Hepatocyte (in vitro differentiated cells): ENCODE results near the gene RXRA. TPM values are rescaled to one million over a fixed set of nuclear protein-coding genes. Genes with fewer than 3 reads are reported as not detected.

ENCODE experiments used
- DNase-seq: peaks from one replicate; pipeline ENCODE4 v3.0.0-alpha.2; 2016; ENCODE audit warnings: low spot score
- H2AFZ ChIP-seq: fragments of 200-600 bp; sonication (generic); 2 replicates; pipeline ENCODE4 v1.6.0; 2016; ENCODE audit warnings: antibody characterized with exemption, mild to moderate bottlenecking
- H3K27ac ChIP-seq: fragments of 200-600 bp; sonication (generic); 2 replicates; pipeline ENCODE4 v1.5.1; 2016; ENCODE audit warnings: mild to moderate bottlenecking
- H3K27me3 ChIP-seq: fragments of 200-600 bp; sonication (generic); 2 replicates; pipeline ENCODE4 v1.6.1; 2016
- H3K36me3 ChIP-seq: fragments of 200-600 bp; sonication (generic); replicated peaks from 2 replicates; pipeline ENCODE4 v1.5.1; 2016; ENCODE audit warnings: low read depth; ENCODE audit not compliant: insufficient read depth
- H3K4me1 ChIP-seq: fragments of 200-600 bp; sonication (generic); 2 replicates; pipeline ENCODE4 v1.5.1; 2016; ENCODE audit warnings: mild to moderate bottlenecking, moderate library complexity; ENCODE audit not compliant: insufficient read depth
- H3K4me2 ChIP-seq: fragments of 200-600 bp; sonication (generic); 2 replicates; pipeline ENCODE4 v1.6.0; 2016
- H3K4me3 ChIP-seq: fragments of 200-600 bp; sonication (generic); 2 replicates; pipeline ENCODE4 v1.5.1; 2016; ENCODE audit warnings: mild to moderate bottlenecking
- H3K79me2 ChIP-seq: fragments of 200-600 bp; sonication (generic); 2 replicates; pipeline ENCODE4 v1.6.0; 2017; ENCODE audit warnings: mild to moderate bottlenecking
- H3K9me2 ChIP-seq: fragments of 200-600 bp; sonication (generic); replicated peaks from 2 replicates; pipeline ENCODE4 v1.6.0; 2017; ENCODE audit warnings: mild to moderate bottlenecking; ENCODE audit not compliant: insufficient read depth
- H3K9me3 ChIP-seq: fragments of 200-600 bp; sonication (generic); 2 replicates; pipeline ENCODE4 v1.5.1; 2016; ENCODE audit warnings: low read depth, mild to moderate bottlenecking
- H4K20me1 ChIP-seq: fragments of 200-600 bp; sonication (generic); 2 replicates; pipeline ENCODE4 v1.6.0; 2016; ENCODE audit warnings: mild to moderate bottlenecking; ENCODE audit not compliant: insufficient read depth, poor library complexity, severe bottlenecking
- EZH2 ChIP-seq: fragments of 200-600 bp; sonication (generic); IDR thresholded peaks from 2 replicates; pipeline ENCODE4 v1.6.1; 2016; ENCODE audit warnings: antibody characterized with exemption, mild to moderate bottlenecking, borderline replicate concordance
- EZH2phosphoT487 ChIP-seq: fragments of 200-600 bp; sonication (generic); IDR thresholded peaks from one replicate; pipeline ENCODE4 v1.6.1; 2018; ENCODE audit warnings: antibody characterized with exemption, mild to moderate bottlenecking, low read depth, moderate library complexity; ENCODE audit not compliant: unreplicated experiment, severe bottlenecking
- WGBS: methylation state at CpG from one replicate; pipeline ENCODE4 v1.1.6; 2016; ENCODE audit warnings: low lambda C conversion rate; ENCODE audit errors: missing lambda C conversion rate; 5-methylcytosine and 5-hydroxymethylcytosine counted together
- polyA plus RNA-seq: library from polyadenylated mRNA; unstranded; fragments of >200 nt; fragmentation: Nextera tagmentation; extraction: Ambion mirVana; gene quantifications from 2 replicates; pipeline ENCODE4 v1.2.1, GENCODE V29; 2016
- total RNA-seq: library from RNA; depleted of rRNA; stranded (reverse); fragments of >200 nt; gene quantifications from 2 replicates; pipeline ENCODE4 v1.2.3, GENCODE V29; 2014
- TF ChIP-seq, protein P1 (sequence below): fragments of 200-600 bp; sonication (generic); IDR thresholded peaks from 2 replicates; pipeline ENCODE4 v1.5.1; 2016; ENCODE audit warnings: antibody characterized with exemption, mild to moderate bottlenecking; ENCODE audit not compliant: poor library complexity

Gene RXRA
- total and polyA plus RNA-seq, 2 experiments from 2014 or later: 35.9 to 41.6 TPM

DNA sequence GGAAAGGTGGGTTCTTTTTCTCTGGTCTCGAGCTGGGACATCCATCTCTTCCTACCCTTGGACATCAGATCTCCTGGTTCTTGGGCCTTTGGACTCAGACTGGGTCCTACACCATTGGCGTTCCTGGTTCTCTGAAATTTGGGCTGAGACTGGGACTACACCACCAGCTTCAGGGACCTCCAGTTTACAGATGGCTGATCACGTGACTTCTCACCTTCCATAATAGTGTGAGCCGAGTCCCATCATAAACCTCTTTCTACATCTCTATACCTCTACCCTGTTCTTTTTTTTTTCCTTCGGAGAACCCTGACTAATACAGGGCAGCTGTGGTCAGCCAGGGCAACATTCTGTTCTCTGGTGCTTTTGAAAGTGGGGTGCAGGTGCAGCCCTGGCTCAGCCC, 27.2 kb upstream of the RXRA start:
- WGBS: 92% methylated on average over 5 of the region's 5 CpGs
- no peak for DNase-seq
- Histone ChIP-seq H3K79me2 (no peaks in the 10 kb centered on the region), H3K27ac (no peak overlapping the region), H3K27me3 (no peaks in the 10 kb centered on the region), H3K9me3 (no peaks in the 10 kb centered on the region), H3K4me3 (no peak overlapping the region), H2AFZ (no peak overlapping the region), H3K9me2 (no peaks in the 10 kb centered on the region), H4K20me1 (no peaks in the 10 kb centered on the region), H3K4me2 (no peak overlapping the region), H3K36me3 (no peaks in the 10 kb centered on the region), H3K4me1 (peaks cover 7% of the 10 kb centered on the region)
- TF ChIP-seq EZH2: no peak
- TF ChIP-seq, protein P1, sequence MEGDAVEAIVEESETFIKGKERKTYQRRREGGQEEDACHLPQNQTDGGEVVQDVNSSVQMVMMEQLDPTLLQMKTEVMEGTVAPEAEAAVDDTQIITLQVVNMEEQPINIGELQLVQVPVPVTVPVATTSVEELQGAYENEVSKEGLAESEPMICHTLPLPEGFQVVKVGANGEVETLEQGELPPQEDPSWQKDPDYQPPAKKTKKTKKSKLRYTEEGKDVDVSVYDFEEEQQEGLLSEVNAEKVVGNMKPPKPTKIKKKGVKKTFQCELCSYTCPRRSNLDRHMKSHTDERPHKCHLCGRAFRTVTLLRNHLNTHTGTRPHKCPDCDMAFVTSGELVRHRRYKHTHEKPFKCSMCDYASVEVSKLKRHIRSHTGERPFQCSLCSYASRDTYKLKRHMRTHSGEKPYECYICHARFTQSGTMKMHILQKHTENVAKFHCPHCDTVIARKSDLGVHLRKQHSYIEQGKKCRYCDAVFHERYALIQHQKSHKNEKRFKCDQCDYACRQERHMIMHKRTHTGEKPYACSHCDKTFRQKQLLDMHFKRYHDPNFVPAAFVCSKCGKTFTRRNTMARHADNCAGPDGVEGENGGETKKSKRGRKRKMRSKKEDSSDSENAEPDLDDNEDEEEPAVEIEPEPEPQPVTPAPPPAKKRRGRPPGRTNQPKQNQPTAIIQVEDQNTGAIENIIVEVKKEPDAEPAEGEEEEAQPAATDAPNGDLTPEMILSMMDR: no peak
- TF ChIP-seq EZH2phosphoT487: no peak

DNA sequence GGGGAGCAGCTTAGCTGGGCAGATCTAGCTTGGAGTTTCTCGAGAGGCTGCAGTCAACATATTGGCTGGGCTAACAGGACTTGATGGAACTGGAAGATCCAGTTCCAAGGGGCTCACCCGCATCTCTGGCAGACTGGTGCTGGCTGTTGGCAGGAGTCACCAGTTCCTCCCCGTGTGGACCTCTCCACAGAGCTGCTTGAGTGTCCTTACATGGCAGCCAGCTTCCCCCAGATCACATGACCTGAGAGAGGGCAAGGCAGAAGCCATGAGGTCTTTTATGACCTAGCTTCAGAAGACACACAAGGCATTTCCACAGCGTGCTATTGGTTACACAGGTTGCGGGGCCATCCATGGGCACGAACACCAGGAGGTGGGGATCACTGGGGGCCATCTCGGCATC, 26.4 kb upstream of the RXRA start:
- no peak overlapping the region for H2AFZ ChIP-seq
- no peaks in the 10 kb centered on the region for H3K27me3 ChIP-seq
- no peak overlapping the region for H3K27ac ChIP-seq
- H3K4me3 ChIP-seq: no peak overlapping the region
- H3K9me3 ChIP-seq: no peaks in the 10 kb centered on the region
- H4K20me1 ChIP-seq: no peaks in the 10 kb centered on the region
- H3K79me2 ChIP-seq: no peaks in the 10 kb centered on the region
- TF ChIP-seq EZH2: no peak
- H3K4me2 ChIP-seq: no peak overlapping the region
- DNase-seq: no peak
- H3K9me2 ChIP-seq: no peaks in the 10 kb centered on the region
- peaks cover 5% of the 10 kb centered on the region for H3K4me1 ChIP-seq
- 76% methylated on average over 7 of the region's 7 CpGs for WGBS
- H3K36me3 ChIP-seq: no peaks in the 10 kb centered on the region

DNA sequence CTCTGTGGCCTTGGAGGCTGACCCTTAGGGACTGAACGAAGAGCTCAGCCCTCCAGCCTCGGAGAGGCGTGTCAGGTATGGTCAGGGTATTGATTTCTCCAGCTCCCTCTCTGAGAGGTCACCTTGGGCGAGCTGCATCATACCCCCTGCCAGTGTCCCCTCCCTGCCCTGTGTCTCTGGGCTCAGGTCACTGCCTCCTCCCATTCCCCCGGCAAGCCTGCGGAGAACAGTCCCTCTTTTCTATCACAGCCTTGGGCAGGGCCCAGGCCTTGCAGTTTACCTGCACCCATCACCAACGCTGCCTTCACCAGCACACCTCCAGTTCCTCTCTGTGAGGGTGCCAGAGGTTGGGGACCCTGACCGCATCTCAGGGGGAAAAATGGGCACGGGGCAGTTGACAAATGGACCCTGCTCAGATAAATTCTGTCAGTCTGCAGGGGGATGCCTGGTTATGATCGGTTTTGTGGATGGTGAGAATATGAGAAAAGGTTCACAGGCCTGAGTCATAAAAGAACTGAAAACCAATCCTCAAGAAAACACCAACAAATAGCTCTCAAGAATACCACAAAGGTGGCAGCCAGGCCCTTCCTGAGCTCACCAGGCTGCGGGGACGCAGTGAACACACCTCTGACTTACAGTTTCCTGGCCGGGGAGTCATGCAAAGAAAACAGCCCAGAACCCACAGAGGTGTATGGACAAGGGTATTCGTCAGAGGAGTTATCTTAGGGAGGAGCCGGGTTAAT, 24.7 kb upstream of the RXRA start:
- no peaks in the 10 kb centered on the region for H3K9me2 ChIP-seq
- no peaks in the 10 kb centered on the region for H3K79me2 ChIP-seq
- no peaks in the 10 kb centered on the region for H3K36me3 ChIP-seq
- H3K27me3 ChIP-seq: no peaks in the 10 kb centered on the region
- no peak overlapping the region for H3K4me3 ChIP-seq
- no peak for DNase-seq
- H3K4me1 ChIP-seq: peaks cover 5% of the 10 kb centered on the region
- no peaks in the 10 kb centered on the region for H4K20me1 ChIP-seq
- H3K4me2 ChIP-seq: no peak overlapping the region
- H3K9me3 ChIP-seq: no peaks in the 10 kb centered on the region
- no peak overlapping the region for H2AFZ ChIP-seq
- no peak for TF ChIP-seq EZH2
- TF ChIP-seq, protein P1: no peak
- TF ChIP-seq EZH2phosphoT487: no peak
- H3K27ac ChIP-seq: no peak overlapping the region
- 74% methylated on average over 15 of the region's 15 CpGs for WGBS

DNA sequence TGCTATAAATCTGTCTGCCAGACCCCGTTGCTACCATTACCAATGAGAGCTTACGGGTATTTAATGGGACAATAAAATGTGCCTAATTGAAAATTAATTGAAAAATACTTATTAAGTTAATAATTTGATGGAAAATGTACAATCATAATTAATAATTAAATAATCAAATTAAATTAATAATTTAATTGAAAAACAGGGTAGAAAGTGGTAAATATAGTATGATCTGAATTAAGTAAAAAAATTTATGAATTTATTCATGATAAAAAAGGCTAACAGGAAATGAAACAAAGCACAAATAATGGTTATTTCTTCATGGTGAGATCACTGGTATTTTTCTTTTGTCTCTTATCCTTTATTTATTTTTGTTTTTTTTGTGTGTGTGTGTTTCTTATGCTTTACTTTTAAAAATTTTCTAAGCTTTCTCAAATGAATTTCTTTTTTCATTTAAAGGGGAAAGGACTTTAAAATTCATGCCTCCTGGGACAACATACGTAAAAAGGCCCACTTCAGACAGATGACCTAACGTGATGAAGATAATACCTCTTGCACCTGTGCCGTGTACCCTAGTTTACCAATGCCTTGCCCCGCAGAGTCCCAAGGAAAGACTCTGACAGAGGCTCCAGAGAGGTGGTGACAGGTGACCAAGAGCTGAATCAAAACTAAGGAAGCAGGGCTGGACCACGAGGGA, 24.0 kb upstream of the RXRA start:
- H3K36me3 ChIP-seq: no peaks in the 10 kb centered on the region
- H4K20me1 ChIP-seq: no peaks in the 10 kb centered on the region
- H2AFZ ChIP-seq: no peak overlapping the region
- 91% methylated on average over 7 of the region's 7 CpGs for WGBS
- TF ChIP-seq EZH2phosphoT487 (no peak), EZH2 (no peak)
- H3K4me2 ChIP-seq: no peak overlapping the region
- H3K4me3 ChIP-seq: no peak overlapping the region
- no peak overlapping the region for H3K27ac ChIP-seq
- no peaks in the 10 kb centered on the region for H3K9me3 ChIP-seq
- no peaks in the 10 kb centered on the region for H3K79me2 ChIP-seq
- no peaks in the 10 kb centered on the region for H3K27me3 ChIP-seq
- no peaks in the 10 kb centered on the region for H3K4me1 ChIP-seq
- H3K9me2 ChIP-seq: no peaks in the 10 kb centered on the region
- no peak for DNase-seq
